IMR-90 (cell line): ENCODE measurements around the gene FERMT2. TPM values are rescaled to one million over a fixed set of nuclear protein-coding genes. Genes with fewer than 3 reads are reported as not detected.

ENCODE experiments used
- ATAC-seq: fragments of 200-7000 bp; cut with Tn5 transposase; 2 replicates; pipeline ENCODE4 v1.9.1; 2020; ENCODE audit warnings: low read depth, mild to moderate bottlenecking, moderate library complexity
- BruUV-seq: library from RNA; stranded (reverse); fragments of 400-500 nt; replicated peaks from 2 replicates; lab custom pipeline; 2021; lab: Mats Ljungman, UMichigan
- CTCF ChIA-PET: fragments of 300-600 bp; formaldehyde crosslinking; extraction: SDS; loops from one replicate; lab custom pipeline; 2021; ENCODE audit warnings: antibody characterized with exemption; lab: Yijun Ruan, JAX
- POLR2A ChIA-PET: fragments of 300-600 bp; sonication (Branson Sonifier 250); formaldehyde crosslinking; loops from one replicate; lab custom pipeline; 2022; ENCODE audit warnings: antibody characterized with exemption; ENCODE audit not compliant: unreplicated experiment; lab: Charles Lee
- DNase-seq: peaks from one replicate; pipeline ENCODE4 v3.0.0; 2013
- H2AFZ ChIP-seq: replicated peaks from 2 replicates; pipeline ENCODE3; 2013; ENCODE audit warnings: low read length, mild to moderate bottlenecking; ENCODE audit not compliant: poor library complexity
- H2AK5ac ChIP-seq: 2 replicates; pipeline ENCODE4 v1.6.1; 2013; ENCODE audit warnings: low read depth, low read length, inconsistent platforms
- H2AK9ac ChIP-seq: replicated peaks from 2 replicates; pipeline ENCODE3; 2013; ENCODE audit warnings: mild to moderate bottlenecking, low read depth, low read length, moderate library complexity; ENCODE audit not compliant: poor library complexity
- H2BK120ac ChIP-seq: 2 replicates; pipeline ENCODE4 v1.6.1; 2013; ENCODE audit warnings: low read depth, low read length, inconsistent platforms
- H2BK15ac ChIP-seq: 3 replicates; pipeline ENCODE4 v1.6.1; 2013; ENCODE audit warnings: low read depth, low read length, inconsistent platforms
- H2BK20ac ChIP-seq: 2 replicates; pipeline ENCODE4 v1.6.1; 2013; ENCODE audit warnings: low read depth, mild to moderate bottlenecking, inconsistent platforms, low read length, moderate library complexity
- H2BK5ac ChIP-seq: 2 replicates; pipeline ENCODE4 v1.6.1; 2013; ENCODE audit warnings: mild to moderate bottlenecking, low read depth, low read length, inconsistent platforms; ENCODE audit not compliant: poor library complexity, severe bottlenecking
- H3K14ac ChIP-seq: replicated peaks from 2 replicates; pipeline ENCODE4 v1.6.1; 2013; ENCODE audit warnings: low read depth, low read length, inconsistent platforms
- H3K18ac ChIP-seq: 2 replicates; pipeline ENCODE4 v1.6.1; 2013; ENCODE audit warnings: low read depth, low read length, control low read depth
- H3K23ac ChIP-seq: 2 replicates; pipeline ENCODE4 v1.6.1; 2013; ENCODE audit warnings: low read depth, low read length, inconsistent platforms
- H3K27ac ChIP-seq: 2 replicates; pipeline ENCODE4 v1.5.1; 2013; ENCODE audit warnings: mild to moderate bottlenecking, control low read depth, low read length; ENCODE audit not compliant: insufficient read depth
- H3K27me3 ChIP-seq: 2 replicates; pipeline ENCODE4 v1.6.1; 2013; ENCODE audit warnings: low read length; ENCODE audit not compliant: control insufficient read depth, insufficient read depth
- H3K36me3 ChIP-seq: 2 replicates; pipeline ENCODE4 v1.6.1; 2013; ENCODE audit warnings: low read length, mixed read lengths; ENCODE audit not compliant: control insufficient read depth, insufficient read depth
- H3K4ac ChIP-seq: 2 replicates; pipeline ENCODE4 v1.6.1; 2013; ENCODE audit warnings: low read depth, low read length, inconsistent platforms
- H3K4me1 ChIP-seq: 2 replicates; pipeline ENCODE4 v1.6.1; 2013; ENCODE audit warnings: low read length, mixed read lengths; ENCODE audit not compliant: control insufficient read depth, insufficient read depth
- H3K4me2 ChIP-seq: 2 replicates; pipeline ENCODE4 v1.6.1; 2013; ENCODE audit warnings: low read depth, mild to moderate bottlenecking, control low read depth, low read length, moderate library complexity
- H3K4me3 ChIP-seq: 2 replicates; pipeline ENCODE4 v1.5.1; 2013; ENCODE audit warnings: low read depth, mild to moderate bottlenecking, control low read depth, low read length, moderate library complexity; ENCODE audit not compliant: insufficient read depth
- H3K56ac ChIP-seq: 2 replicates; pipeline ENCODE4 v1.6.1; 2013; ENCODE audit warnings: low read length, inconsistent platforms; ENCODE audit not compliant: insufficient read depth; ENCODE audit errors: extremely low read depth
- H3K79me1 ChIP-seq, 2 experiments: 2 replicates each; pipeline ENCODE4 v1.6.1; 2013; ENCODE audit warnings: low read length in 2 of 2, inconsistent platforms in 1 of 2, low read depth in 1 of 2
- H3K9ac ChIP-seq: 2 replicates; pipeline ENCODE4 v1.6.1; 2013; ENCODE audit warnings: low read depth, low read length, control low read depth
- H3K9me1 ChIP-seq: 2 replicates; pipeline ENCODE4 v1.6.1; 2013; ENCODE audit warnings: low read length, inconsistent platforms; ENCODE audit not compliant: insufficient read depth
- H3K9me3 ChIP-seq: 2 replicates; pipeline ENCODE4 v1.6.1; 2013; ENCODE audit warnings: low read length; ENCODE audit not compliant: control insufficient read depth, insufficient read depth
- H4K20me1 ChIP-seq: 2 replicates; pipeline ENCODE4 v1.6.1; 2013; ENCODE audit warnings: low read length, inconsistent platforms; ENCODE audit not compliant: insufficient read depth
- H4K5ac ChIP-seq: 2 replicates; pipeline ENCODE4 v1.6.1; 2013; ENCODE audit warnings: mild to moderate bottlenecking, low read depth, low read length, control low read depth
- H4K8ac ChIP-seq, 2 experiments: 2 replicates each; pipeline ENCODE4 v1.6.1; 2013; ENCODE audit warnings: low read depth in 2 of 2, low read length in 2 of 2, control low read depth in 1 of 2, inconsistent platforms in 1 of 2
- H4K91ac ChIP-seq: 2 replicates; pipeline ENCODE4 v1.6.1; 2013; ENCODE audit warnings: low read depth, low read length, inconsistent platforms; ENCODE audit not compliant: insufficient read depth
- BHLHE40 ChIP-seq: fragments of 150-350 bp; IDR thresholded peaks from 2 replicates; pipeline ENCODE4 v1.6.1; 2016; ENCODE audit warnings: mild to moderate bottlenecking, low read depth, low read length
- CHD1 ChIP-seq: IDR thresholded peaks from 2 replicates; pipeline ENCODE4 v1.6.1; 2012; ENCODE audit warnings: low read depth, low read length, improper control_type of control experiment
- FOS ChIP-seq: fragments of 150-350 bp; IDR thresholded peaks from 2 replicates; pipeline ENCODE4 v1.6.1; 2016; ENCODE audit warnings: low read depth, low read length
- MAFK ChIP-seq: IDR thresholded peaks from 2 replicates; pipeline ENCODE4 v1.6.1; 2012; ENCODE audit warnings: low read depth, low read length, improper control_type of control experiment
- MAZ ChIP-seq: IDR thresholded peaks from 2 replicates; pipeline ENCODE4 v1.6.1; 2012; ENCODE audit warnings: low read depth, mild to moderate bottlenecking, low read length, improper control_type of control experiment, moderate library complexity, borderline replicate concordance
- MXI1 ChIP-seq: IDR thresholded peaks from 2 replicates; pipeline ENCODE4 v1.6.1; 2012; ENCODE audit warnings: low read depth, mild to moderate bottlenecking, low read length, moderate library complexity, borderline replicate concordance
- NFE2L2 ChIP-seq: fragments of 150-350 bp; IDR thresholded peaks from 2 replicates; pipeline ENCODE4 v1.6.1; 2016; ENCODE audit warnings: low read depth, mild to moderate bottlenecking, low read length
- POLR2A ChIP-seq: IDR thresholded peaks from 2 replicates; pipeline ENCODE4 v1.6.1; 2012; ENCODE audit warnings: mild to moderate bottlenecking, low read depth, low read length
- RAD21 ChIP-seq: IDR thresholded peaks from 2 replicates; pipeline ENCODE4 v1.6.1; 2012; ENCODE audit warnings: low read length, improper control_type of control experiment
- RCOR1 ChIP-seq: IDR thresholded peaks from 2 replicates; pipeline ENCODE4 v1.6.1; 2012; ENCODE audit warnings: mild to moderate bottlenecking, low read length, improper control_type of control experiment; ENCODE audit not compliant: insufficient replicate concordance
- RFX5 ChIP-seq: IDR thresholded peaks from 2 replicates; pipeline ENCODE4 v1.8.0; 2012; ENCODE audit warnings: low read depth, mild to moderate bottlenecking, low read length, moderate library complexity
- SMC3 ChIP-seq: fragments of 150-350 bp; IDR thresholded peaks from 2 replicates; pipeline ENCODE4 v1.6.1; 2016; ENCODE audit warnings: low read depth, mild to moderate bottlenecking, antibody characterized with exemption, low read length, moderate library complexity
- WGBS, 2 experiments: methylation state at CpG; one replicate each; pipeline versions ENCODE4 v1.1.5 to v1.1.7; 2013; ENCODE audit warnings: missing lambda C conversion rate in 2 of 2; ENCODE audit not compliant: insufficient read length in 1 of 2; ENCODE audit errors: extremely low coverage in 2 of 2; 5-methylcytosine and 5-hydroxymethylcytosine counted together
- dilution Hi-C: fragments of 300-500 bp; cut with HindIII; formaldehyde crosslinking; loops from one replicate; pipeline ENCODE4 v1.14.3; 2018; ENCODE audit warnings: low sequenced_read_pairs; ENCODE audit not compliant: unreplicated experiment
- in situ Hi-C: fragments of 300-500 bp; cut with MboI; formaldehyde crosslinking; loops from 3 replicates; pipeline ENCODE4 v1.14.3; 2019; ENCODE audit warnings: low sequenced_read_pairs, inconsistent platforms, mixed read lengths
- intact Hi-C: fragments of 100-400 bp; cut with micrococcal nuclease; formaldehyde crosslinking; loops from 2 replicates; pipeline ENCODE4 v1.10.0; 2022
- polyA plus RNA-seq, 3 experiments: library from polyadenylated mRNA; depleted of rRNA; stranded (reverse); fragments of >200 nt; gene quantifications; 2 replicates each; pipeline ENCODE4 v1.2.3, GENCODE V29; 2012; ENCODE audit warnings: low replicate concordance in 1 of 3
- total RNA-seq: library from RNA; depleted of rRNA; stranded (reverse); fragments of >200 nt; gene quantifications from 2 replicates; pipeline ENCODE4 v1.2.3, GENCODE V29; 2012
- TF ChIP-seq, protein P1 (sequence below): fragments of 150-350 bp; IDR thresholded peaks from 2 replicates; pipeline ENCODE4 v1.6.1; 2016; ENCODE audit warnings: low read depth, mild to moderate bottlenecking, low read length, moderate library complexity, borderline replicate concordance
- TF ChIP-seq, protein P2 (sequence below): conservative IDR thresholded peaks from 2 replicates; pipeline ENCODE4 v1.5.1; 2012; ENCODE audit warnings: mild to moderate bottlenecking, low read depth, low read length, improper control_type of control experiment
- TF ChIP-seq, protein P3 (sequence below): fragments of 150-350 bp; IDR thresholded peaks from 2 replicates; pipeline ENCODE4 v1.6.1; 2017; ENCODE audit warnings: mild to moderate bottlenecking, antibody characterized with exemption, low read length, low read depth

Gene FERMT2
- total and polyA plus RNA-seq, 2 of the 4 experiments (the other 2 are of a cell fraction), result 131 to 217 TPM

DNA sequence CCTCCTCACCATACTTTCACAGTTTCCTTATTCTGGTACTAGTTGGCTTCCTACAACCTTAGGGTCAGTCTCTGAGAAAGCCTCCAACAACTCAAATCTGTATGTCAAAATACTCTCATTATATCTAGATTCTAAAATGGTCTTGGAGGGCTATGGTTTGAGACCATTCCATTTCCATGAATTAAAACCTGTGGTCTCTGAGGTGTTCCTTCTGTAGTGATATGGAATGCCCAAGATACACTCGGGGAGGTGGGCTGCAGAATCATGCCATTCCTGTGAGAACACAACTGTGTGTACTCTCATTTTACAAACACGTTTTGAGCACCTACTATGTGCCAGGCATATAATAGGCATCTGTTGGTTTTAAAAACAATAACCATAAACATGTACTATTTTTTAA is 74.0 kb downstream of the FERMT2 start:
- in situ Hi-C loops (no loop called here), dilution Hi-C loops (no loop called here), intact Hi-C loops (loop anchor here (1.0 to 5.0 kb wide), 3 partner anchors 36 to 70 kb away; no protein-coding TSS in a partner anchor)
- DNase-seq, result no peak
- H2AFZ ChIP-seq, result no peak overlapping the region
- no peaks in the 10 kb centered on the region for H3K9me3 ChIP-seq
- H2BK120ac ChIP-seq, result peak overlapping the region; percentile 33; the same call in 1 of the 2 replicates
- H3K14ac ChIP-seq, result peak overlapping the region; percentile 17; the same call in 1 of the 2 replicates
- H3K4me3 ChIP-seq, result no peak overlapping the region
- H3K27ac ChIP-seq, result peak overlapping the region; percentile 54; the same call in 1 of the 2 replicates
- H4K8ac ChIP-seq, result peak overlapping the region; percentile 16 to 26; a peak in 2 of 4 replicates
- H3K36me3 ChIP-seq, result peaks cover 40% of the 10 kb centered on the region
- peak overlapping the region; percentile 49; the same call in 1 of the 2 replicates for H3K4me2 ChIP-seq
- ChIA-PET POLR2A (interaction anchor here (0.6 kb wide), 1 partner anchor 167 kb away, joined by 3 read pairs; no protein-coding TSS in a partner anchor), CTCF (no interaction called here)
- H3K56ac ChIP-seq, result 0 out of 2 replicates have a peak overlapping the region, but pooled peaks have one; percentile 22
- TF ChIP-seq MAFK, result no peak
- TF ChIP-seq NFE2L2, result no peak
- no peak for TF ChIP-seq RAD21
- TF ChIP-seq FOS, result no peak
- TF ChIP-seq, protein P1, sequence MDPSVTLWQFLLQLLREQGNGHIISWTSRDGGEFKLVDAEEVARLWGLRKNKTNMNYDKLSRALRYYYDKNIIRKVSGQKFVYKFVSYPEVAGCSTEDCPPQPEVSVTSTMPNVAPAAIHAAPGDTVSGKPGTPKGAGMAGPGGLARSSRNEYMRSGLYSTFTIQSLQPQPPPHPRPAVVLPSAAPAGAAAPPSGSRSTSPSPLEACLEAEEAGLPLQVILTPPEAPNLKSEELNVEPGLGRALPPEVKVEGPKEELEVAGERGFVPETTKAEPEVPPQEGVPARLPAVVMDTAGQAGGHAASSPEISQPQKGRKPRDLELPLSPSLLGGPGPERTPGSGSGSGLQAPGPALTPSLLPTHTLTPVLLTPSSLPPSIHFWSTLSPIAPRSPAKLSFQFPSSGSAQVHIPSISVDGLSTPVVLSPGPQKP, result no peak
- TF ChIP-seq BHLHE40, result no peak
- TF ChIP-seq RCOR1, result no peak
- TF ChIP-seq, protein P2, sequence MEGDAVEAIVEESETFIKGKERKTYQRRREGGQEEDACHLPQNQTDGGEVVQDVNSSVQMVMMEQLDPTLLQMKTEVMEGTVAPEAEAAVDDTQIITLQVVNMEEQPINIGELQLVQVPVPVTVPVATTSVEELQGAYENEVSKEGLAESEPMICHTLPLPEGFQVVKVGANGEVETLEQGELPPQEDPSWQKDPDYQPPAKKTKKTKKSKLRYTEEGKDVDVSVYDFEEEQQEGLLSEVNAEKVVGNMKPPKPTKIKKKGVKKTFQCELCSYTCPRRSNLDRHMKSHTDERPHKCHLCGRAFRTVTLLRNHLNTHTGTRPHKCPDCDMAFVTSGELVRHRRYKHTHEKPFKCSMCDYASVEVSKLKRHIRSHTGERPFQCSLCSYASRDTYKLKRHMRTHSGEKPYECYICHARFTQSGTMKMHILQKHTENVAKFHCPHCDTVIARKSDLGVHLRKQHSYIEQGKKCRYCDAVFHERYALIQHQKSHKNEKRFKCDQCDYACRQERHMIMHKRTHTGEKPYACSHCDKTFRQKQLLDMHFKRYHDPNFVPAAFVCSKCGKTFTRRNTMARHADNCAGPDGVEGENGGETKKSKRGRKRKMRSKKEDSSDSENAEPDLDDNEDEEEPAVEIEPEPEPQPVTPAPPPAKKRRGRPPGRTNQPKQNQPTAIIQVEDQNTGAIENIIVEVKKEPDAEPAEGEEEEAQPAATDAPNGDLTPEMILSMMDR, result no peak
- no peak for TF ChIP-seq POLR2A
- no peak for TF ChIP-seq MAZ
- TF ChIP-seq SMC3, result no peak
- no peak for TF ChIP-seq RFX5
- TF ChIP-seq CHD1, result no peak
- no peak for TF ChIP-seq MXI1
- TF ChIP-seq, protein P3, sequence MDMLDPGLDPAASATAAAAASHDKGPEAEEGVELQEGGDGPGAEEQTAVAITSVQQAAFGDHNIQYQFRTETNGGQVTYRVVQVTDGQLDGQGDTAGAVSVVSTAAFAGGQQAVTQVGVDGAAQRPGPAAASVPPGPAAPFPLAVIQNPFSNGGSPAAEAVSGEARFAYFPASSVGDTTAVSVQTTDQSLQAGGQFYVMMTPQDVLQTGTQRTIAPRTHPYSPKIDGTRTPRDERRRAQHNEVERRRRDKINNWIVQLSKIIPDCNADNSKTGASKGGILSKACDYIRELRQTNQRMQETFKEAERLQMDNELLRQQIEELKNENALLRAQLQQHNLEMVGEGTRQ, result no peak
- no peak overlapping the region for H4K91ac ChIP-seq
- peak overlapping the region; percentile 61; the same call in 1 of the 2 replicates for H4K5ac ChIP-seq
- H2BK20ac ChIP-seq, result peak overlapping the region; percentile 27; the same call in 1 of the 2 replicates
- H3K4ac ChIP-seq, result peak overlapping the region; percentile 75
- peaks cover 16% of the 10 kb centered on the region for H3K4me1 ChIP-seq
- peak overlapping the region; percentile 86; the same call in 1 of the 2 replicates for H3K18ac ChIP-seq
- H2BK15ac ChIP-seq, result no peak overlapping the region; the same call in 2 of the 3 replicates
- no CpG with 5 or more reads among the region's 2 CpGs for WGBS, 2 experiments
- H2AK5ac ChIP-seq, result no peak overlapping the region
- H3K9me1 ChIP-seq, result peaks cover 6% of the 10 kb centered on the region; the same call in 1 of the 2 replicates
- peaks cover 26 to 62% of the 10 kb centered on the region in 2 experiments for H3K79me1 ChIP-seq
- BruUV-seq, result no TSS peak
- no peak overlapping the region for H2AK9ac ChIP-seq
- peak overlapping the region; percentile 50; the same call in 1 of the 2 replicates for H3K23ac ChIP-seq
- no peaks in the 10 kb centered on the region for H3K27me3 ChIP-seq
- peaks cover 7% of the 10 kb centered on the region; the same call in 1 of the 2 replicates for H4K20me1 ChIP-seq
- peak; percentile 47 for ATAC-seq
- H2BK5ac ChIP-seq, result peak overlapping the region; percentile 85
- no peak overlapping the region for H3K9ac ChIP-seq
